Colon (tissue), 2 donors: ENCODE measurements around the gene TEX26.

ENCODE experiments used
- FAIRE-seq: peaks from 2 replicates; lab custom pipeline; 2012; peaks lifted over from hg19 to GRCh38; lab: Jason Lieb, UNC
- donor health status: control.
- donor health status: control.

The TEX26 gene

GRCh38 chr13:30932481-30933353 lies at the start of gene TEX26:
TSS of gene TEX26 (plus strand) at chr13:30932656. CDS start at chr13:30932716, 60 bp downstream.
- FAIRE-seq = no peak

- no peak for FAIRE-seq
Measured at GRCh38 chr13:30882996-30883766, 49.3 kb upstream of the TEX26 start.

- no peak for FAIRE-seq
Measured at GRCh38 chr13:30884543-30884942, 47.9 kb upstream of the TEX26 start.

GRCh38 chr13:30889196-30889690 lies 43.2 kb upstream of the TEX26 start:
- no peak for FAIRE-seq

GRCh38 chr13:30892966-30893365 lies 39.5 kb upstream of the TEX26 start:
- no peak for FAIRE-seq

- FAIRE-seq = no peak
Measured at GRCh38 chr13:30895773-30896172, 36.7 kb upstream of the TEX26 start.

GRCh38 chr13:30898070-30898469 lies 34.4 kb upstream of the TEX26 start:
- FAIRE-seq = no peak

- no peak for FAIRE-seq
Measured at GRCh38 chr13:30898678-30899241, 33.7 kb upstream of the TEX26 start.

- no peak for FAIRE-seq
Measured at GRCh38 chr13:30900436-30900835, 32.0 kb upstream of the TEX26 start.

- no peak for FAIRE-seq
Measured at GRCh38 chr13:30900952-30901749, 31.3 kb upstream of the TEX26 start.

- FAIRE-seq = no peak
Measured at GRCh38 chr13:30904043-30904442, 28.4 kb upstream of the TEX26 start.

GRCh38 chr13:30905932-30906383 lies 26.5 kb upstream of the TEX26 start, which contains the start of gene MEDAG:
TSS of gene MEDAG (plus strand) at chr13:30906271. CDS start at chr13:30906516, 245 bp downstream.
- FAIRE-seq = no peak

- no peak for FAIRE-seq
Measured at GRCh38 chr13:30906411-30907051, 25.9 kb upstream of the TEX26 start.

- no peak for FAIRE-seq
Measured at GRCh38 chr13:30907121-30907861, 25.2 kb upstream of the TEX26 start.

GRCh38 chr13:30908416-30908980 lies 24.0 kb upstream of the TEX26 start:
- FAIRE-seq = no peak

- no peak for FAIRE-seq
Measured at GRCh38 chr13:30910676-30911075, 21.8 kb upstream of the TEX26 start.

GRCh38 chr13:30915691-30916541 lies 16.5 kb upstream of the TEX26 start:
- no peak for FAIRE-seq

- FAIRE-seq = no peak
Measured at GRCh38 chr13:30916991-30917390, 15.5 kb upstream of the TEX26 start.
